Medulla oblongata (tissue), 1 donor: ENCODE results near the gene SIAH3.
"Not testable (repeated sequence)": the region's sequence is repeated elsewhere in the genome, so short reads cannot be mapped to it uniquely, and the experiment has no call there.

Experiments used
- DNase-seq: peaks from one replicate; pipeline ENCODE4 v3.0.0-alpha.2; 2015; ENCODE audit errors: extremely low spot score

SIAH3 gene

DNA sequence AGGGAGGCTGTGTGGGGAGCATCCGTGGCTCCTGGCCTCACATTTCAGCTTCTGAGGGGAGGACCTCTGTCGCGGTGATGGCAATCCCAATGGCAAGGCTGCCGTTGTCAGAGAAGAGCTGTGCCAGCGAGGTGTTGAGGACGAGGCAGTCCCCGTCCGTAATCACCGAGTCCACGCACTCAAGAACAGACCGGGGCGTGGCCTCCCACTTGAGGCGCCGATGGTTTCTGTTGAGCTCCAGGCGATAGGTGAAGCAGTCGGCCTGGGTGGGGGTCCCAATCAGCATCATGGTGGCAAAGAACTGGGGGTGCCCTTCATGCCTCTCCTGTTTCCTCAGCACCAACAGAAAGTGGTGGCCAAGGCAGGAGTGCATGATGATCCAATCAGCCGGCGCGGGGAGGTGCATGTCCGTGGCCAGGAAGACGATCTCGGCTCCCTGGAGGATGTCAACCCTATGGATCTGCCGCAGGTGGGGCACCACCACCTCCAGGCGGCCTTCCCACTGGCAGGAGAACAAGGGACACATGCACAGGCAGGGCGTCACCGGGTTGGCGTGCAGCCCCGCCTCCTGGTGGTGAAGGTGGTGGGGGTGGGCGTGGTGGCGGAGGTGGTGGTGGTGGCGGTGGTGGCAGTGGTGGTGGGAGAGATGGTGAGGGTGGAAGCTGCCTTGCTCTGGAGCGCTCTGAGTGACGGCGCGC, 68.1 kb downstream of the SIAH3 start:
- no peak for DNase-seq

DNA sequence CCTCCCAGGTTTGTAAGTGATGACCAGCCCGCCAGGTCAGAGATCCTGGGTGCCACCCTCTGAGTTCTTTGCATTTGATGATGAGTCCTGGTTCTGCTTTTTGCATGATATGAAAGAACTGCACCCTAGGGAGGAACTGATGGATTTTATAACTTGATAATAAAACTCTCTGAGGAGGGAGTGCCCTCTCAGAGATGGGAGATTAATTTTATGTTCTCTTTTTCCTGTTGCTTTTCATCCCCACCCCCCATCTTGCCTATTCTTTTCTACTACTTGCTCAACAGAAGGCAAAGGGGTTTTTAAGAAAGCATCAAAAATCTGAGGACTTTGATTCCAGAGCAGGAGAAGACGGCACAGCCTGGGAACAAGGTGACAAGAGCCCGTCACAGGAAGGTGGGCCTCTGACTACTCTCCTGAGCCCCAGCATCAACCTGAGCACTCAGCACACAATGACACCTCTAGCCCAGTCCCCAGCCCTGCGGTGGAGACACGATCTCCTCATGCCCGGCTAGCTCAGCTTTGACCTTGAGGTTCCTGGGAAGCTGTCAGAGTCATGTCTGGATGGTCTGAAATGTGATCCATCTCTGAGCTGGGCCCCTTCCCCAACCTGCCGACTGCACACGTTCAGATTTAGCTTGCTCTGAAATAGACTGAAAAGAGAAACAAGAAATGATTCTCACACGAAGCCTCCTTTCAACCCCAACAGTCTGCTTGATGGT, 69.1 kb downstream of the SIAH3 start:
- DNase-seq = no peak

DNA sequence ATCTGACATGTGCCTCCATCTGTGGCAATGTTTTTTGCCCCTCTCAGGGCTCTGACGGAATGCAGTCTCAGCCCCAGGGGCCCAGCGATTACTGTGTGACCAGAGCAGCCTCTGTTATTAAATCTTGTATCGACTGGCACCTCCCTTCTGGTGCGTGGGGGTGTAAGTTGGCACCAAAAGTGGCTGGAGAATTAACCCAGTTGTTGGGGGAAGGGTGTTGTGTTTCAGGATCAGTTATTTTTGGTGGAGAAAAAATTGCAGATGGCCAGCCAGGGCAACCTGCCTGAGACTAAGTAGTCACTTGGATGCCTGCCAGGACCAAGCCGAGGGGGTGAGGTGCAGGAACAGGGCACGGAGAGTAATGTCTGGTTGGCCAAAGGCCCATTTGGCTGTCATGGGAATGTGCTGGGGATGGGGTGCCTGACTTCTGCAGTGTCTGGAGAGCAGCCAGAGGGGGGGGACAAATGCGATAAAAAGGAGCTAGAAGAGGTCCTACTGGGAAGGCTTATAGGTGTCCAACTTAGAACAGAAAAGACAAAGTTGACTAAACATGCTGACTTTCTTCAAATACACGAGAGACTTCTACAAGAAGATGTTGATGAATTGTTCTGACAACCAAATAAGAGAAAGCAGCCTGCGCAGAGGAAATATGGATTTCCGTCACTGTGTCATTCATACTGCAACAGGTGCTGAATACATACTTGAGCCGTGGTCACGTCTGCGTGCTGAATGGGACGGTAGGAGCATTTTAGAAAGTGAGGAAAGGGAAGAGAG, 69.8 kb downstream of the SIAH3 start:
- DNase-seq = no peak

DNA sequence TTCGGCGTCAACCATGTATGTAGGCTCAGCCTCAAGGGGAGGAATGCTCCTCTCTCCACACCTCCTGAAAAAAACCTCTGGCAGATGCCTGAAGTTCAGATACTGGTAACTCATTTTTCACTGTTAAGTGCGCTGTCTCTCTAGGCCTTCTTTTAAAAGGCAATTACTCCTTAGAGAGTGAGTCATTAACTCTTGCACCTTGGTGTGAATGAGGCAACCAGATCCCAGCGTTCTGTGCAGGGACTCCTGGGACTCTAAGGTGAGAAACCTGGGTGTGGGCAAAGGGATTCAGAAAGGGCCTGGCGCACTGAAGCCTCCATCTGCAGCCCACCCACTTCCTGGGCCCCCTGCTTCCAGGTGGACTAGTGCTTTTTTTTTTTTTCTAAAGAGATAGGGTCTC, 71.7 kb downstream of the SIAH3 start:
- DNase-seq = no peak

DNA sequence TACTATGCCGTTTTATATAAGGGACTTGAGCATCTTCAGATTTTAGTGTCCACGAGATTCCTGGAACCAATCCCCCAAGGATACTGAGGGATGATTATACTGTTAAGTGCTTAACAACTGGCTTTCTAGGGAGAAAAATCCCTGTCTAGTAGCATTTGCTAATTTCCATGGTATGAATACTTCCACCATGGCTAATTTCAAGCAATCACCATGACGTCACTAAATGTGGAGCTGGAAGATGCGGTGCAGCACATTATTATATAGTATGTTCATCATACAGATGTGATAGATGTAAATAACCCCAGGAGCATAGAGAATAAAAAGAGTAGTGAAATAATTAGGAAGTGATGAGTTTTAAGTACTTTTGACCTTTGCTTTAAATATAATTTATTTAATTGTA, 72.7 kb downstream of the SIAH3 start:
- no peak for DNase-seq

DNA sequence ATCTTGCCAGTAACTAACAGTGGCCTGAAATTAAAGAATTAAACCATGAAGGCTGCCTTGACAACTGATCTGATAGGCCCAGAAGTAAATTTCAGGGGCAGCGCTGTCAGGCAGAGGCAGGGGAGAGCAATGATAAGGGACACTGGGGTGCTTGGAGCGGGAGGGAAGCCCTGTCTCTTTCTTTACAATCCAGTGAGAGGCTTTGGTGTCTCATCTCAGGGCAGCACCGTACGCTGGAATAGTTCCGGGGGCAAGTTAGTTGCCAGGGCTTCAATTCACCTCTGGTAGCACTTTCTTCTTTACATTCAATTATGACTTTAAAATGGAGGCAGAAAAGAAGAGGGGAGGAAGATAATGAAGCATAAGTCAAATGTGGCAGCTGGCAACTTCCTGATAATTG, 74.8 kb downstream of the SIAH3 start:
- DNase-seq = no peak

DNA sequence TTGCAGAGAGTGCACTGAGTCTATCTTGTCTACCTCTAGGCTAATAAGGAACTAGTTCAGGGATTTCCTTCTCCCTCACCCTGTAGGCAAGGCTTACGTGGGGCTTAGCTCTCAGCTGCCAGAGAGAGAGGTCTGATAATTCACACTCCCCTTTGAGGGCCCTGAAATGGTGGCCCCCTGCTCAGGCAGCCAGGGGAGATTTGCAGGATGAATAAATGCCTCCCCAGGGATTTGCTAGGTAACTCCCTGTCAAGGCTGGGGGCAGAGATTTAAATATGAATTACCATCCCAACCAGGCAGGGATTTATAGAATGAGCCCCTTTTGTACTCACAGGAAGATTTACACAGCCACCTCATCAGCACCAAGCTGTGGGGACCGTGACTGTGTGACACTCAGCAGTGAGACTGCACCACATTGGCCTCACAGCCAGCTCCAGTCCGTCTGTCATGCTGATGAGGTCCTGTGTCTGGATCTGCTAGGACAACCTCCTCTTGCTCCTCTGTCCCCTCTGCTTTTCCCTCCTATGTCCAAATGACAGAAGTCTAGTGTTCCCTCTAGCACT, 76.1 kb downstream of the SIAH3 start:
- DNase-seq = no peak

DNA sequence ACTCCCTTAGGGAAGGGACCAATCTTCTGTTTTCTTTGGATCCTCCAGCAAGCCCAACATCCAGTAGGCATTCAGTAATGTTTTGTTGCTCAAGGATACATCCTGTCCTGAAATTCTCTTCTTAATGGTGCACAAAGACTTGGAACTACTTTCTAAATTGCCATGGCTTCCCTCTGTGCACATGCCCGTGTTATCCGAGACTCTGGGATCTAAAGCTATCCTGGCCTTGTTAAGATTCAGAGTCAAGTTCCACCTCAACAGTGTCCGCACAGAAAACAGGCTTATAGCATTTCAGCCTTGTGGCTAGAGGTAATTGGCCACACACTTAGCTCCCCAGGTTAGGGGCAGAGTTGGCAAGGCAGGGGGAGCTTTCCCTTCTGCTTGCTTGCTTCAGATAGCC, 77.6 kb downstream of the SIAH3 start:
- no peak for DNase-seq

DNA sequence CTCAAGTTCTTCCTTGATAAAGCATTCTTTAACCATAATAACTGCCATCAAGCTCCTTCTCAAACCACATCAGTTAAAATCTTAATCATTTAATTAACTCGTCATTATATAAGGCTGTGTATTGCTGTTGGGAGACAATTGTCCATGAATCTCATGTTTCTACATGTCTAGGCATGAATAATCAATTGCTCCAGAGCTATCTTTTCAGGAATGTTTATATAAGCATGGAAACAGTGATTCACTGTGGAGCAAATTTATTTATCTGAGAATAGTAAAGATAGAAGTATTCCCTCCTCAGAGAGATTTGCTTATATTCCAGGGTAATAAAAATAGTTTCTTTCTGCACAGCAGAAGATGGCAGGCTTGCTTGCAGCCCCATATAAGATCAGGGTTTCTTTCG, 78.3 kb downstream of the SIAH3 start:
- DNase-seq = no peak

DNA sequence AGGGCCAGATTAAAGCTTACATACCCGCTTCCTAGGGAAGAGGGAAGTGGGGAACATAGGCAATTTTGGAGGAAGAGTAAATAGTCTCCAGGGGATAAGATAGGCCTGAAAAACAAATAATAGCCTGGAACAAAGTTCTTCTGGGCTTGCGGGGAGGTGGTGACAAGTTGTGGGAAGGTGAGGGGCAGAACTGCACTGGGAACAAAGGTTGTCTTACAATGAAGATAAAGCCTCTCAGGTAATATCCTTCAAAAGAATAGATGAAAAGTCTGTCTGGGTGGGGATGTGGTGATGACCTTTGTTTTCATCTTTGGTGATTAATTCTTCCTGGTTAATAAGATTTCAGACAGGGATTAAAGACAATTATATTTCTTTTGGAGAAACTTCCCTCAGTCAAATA, 80.7 kb downstream of the SIAH3 start:
- DNase-seq = no peak

DNA sequence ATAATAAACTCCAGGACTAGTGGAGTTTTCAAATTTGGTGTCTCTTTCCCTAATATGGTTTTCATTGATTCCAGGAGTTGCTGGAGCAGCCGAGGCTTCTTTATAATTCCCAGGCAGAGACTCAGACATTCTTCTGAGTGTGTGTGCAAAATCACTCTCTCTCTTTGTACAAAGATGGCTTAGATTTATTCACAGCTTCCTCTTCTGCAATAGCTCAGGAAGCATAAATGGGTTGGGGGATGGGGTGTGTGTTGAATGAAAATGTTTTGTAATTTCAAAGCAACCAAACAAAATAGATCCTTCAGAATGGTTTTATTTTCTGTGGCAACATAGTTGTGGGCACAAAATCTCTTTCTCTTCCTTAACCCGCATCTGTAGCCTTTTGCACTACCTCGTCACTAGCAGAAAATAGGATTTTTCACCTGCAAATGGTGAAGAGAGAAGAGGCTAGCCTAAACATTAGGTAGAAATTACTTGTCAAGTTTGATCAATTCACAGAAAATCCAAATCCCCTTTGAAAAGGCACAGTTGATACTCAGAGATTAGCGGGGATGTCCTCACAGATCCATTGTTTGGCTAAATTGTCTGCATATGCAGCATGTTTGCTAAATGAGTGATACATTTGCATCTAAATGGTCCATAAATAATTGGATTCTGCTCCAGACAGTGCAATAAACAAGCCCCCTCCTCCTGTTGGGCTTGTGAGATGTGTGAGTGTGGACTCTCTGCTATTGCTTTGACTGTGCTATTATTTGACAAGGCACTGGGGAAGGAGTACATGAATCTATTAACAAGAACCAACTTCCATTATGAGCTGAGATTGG, 82.7 kb downstream of the SIAH3 start:
- no peak for DNase-seq

DNA sequence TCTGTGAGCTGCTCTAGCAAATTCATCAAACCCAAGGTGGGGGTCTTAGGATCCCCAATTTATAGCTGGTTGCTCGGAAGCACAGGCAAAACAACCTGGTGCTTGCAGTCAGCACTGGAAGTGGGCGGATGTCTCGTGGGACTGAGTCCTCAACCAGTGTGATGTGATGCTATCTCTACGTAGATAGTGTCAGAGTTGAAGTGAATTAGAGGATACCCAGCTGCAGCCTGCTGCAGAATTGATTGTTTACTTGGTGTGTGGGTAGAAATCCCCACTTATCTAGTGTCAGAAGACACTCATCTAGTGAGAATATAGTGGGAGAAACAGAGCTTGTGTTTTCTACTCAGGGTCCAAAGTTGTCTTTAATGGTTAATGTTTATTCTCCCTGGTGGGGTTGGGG, 86.1 kb downstream of the SIAH3 start:
- DNase-seq = no peak

DNA sequence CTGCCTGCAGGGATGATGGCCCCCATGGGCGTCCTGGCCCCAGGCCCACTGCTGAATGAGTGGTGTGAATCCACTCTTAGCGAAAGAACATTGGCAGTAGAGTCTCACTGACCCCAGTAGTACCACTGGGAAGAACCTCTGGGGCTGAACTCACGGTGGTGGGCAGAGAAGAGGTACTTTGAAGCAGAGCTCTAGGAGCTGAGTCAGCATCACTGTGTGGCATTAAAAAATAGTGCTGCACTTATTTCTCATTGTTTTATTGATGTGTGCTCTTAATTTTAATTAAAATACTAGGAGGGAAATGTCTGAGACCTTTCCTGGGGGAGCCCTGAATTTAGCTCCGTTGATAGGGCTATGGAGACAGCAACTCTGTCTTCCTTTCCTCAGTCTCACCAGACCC, 88.1 kb downstream of the SIAH3 start:
- no peak for DNase-seq

DNA sequence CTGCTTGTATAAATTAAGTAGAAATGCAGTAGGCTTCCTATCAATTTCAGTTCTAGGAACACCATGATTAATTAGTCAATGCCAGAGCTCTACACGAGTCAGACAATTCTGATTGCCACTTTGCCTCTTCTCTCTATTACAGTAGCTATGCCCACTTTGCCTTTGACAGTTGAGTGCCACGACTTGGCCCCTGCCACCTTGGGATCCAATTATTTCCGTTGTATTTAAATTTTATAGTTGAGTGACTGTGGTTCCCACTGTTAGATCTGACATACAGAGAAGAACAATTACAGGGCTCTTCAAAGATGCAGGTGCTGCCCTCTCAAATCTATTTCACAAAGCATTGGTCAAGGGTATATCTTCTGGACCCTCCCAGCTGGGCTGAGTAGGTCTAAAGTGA, 94.0 kb downstream of the SIAH3 start:
- not testable (repeated sequence) for DNase-seq

DNA sequence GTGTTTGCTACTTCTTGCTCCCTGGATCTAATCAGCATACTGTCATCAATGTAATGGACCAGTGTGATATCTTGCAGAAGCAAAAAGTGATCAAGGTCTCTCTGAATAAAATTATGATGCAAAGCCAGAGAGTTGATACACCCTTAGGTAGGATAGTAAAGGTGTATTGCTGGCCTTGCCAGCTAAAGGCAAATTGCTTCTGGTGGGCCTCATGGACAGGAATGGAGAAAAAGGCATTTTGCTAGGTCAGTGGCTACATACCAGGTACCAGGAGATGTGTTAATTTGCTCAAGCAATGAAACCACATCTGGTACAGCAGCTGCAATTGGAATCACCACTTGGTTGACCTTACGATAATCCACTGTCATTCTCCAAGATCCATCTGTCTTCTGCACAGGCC, 95.1 kb downstream of the SIAH3 start:
- not testable (repeated sequence) for DNase-seq

DNA sequence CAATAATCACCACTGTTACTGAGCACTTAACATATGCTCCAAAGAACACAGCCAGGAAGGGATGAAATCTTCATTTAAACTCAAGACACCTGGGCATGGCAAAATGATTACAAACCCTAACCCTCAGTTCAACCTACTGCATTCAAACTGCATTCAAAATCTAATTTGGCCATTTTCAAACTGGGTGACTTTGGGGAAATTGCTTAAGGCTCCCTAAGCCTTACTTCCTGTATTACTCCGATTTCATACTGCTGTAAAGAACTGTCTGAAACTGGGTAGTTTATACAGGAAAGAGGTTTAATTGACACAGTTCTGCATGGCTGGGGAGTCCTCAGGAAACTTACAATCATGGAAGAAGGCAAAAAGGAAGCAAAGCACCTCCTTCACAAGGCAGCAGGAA, 99.0 kb downstream of the SIAH3 start:
- no peak for DNase-seq

DNA sequence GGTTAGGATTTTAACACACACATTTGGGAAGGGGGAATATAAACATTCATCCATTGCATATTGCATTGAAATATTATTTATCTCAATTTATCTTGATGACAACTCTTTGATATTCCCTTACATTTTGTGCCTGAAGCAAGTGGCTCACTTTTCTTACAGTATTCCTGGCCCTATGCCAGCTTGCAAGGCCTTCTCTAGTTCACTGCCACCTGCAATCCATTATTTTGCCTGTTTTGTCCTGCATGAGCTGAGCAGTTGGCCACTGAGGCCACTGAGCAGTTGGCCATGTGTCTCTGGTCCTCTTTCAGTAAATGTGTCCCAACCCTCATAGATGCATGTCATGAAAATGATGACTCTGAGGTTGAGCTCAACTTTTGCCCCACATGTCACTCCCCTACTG, 99.7 kb downstream of the SIAH3 start:
- DNase-seq = no peak

DNA sequence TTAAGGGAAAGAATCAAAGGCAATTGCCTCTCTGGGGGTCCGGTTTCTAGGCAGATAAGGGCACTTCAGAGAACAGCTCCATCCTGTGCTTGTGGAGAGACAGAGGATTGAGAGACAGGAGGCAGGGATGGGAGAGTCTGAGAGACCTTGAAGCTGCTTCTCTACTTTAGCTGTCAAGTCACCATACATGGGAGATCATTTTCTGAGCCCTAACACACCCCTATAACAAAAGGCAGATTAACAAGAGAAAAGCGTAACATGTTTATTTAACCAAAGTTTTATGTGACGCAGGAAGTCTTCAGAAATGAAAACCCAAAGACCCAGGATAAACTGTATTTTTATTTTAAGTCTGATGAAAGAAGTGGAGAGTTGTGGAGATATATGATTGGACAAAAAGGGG, 101.0 kb downstream of the SIAH3 start:
- no peak for DNase-seq

DNA sequence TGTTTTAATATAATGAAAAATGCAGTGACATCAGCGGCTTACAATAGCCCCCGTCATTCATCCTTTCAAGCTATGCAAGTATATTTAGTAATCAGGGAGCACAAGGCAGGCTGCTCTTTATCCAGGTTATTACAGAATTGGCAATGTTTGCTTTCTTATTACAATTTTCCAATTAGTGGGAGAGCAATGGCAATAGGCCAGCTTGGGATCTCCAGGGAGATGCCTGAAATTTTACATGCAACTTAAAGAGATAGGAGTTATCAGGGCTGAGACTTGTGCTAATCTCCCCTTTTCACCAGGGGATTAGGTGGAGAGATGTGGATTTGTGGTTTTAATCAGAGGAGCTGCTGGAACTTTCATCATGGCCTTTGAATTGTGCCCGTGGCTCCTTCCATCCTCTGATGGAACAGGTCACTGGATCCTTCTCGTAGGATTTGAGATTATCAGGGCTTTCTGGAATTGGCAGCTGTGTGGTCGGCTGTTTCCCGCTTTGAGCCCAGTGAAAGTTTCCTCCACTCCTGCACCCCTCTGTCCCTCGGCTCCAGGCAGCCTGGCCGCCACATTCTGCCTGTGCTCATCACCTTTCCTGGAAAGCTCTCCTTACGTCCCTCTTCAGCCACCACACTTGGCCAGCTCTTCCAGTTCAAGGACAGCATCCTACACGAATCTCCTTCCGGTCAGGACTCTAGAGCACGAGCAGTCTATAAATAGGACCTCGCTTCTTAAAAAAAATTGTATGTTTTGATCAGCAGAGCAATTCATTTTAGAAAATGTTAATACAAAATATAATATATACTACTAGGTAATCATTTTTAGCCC, 102.4 kb downstream of the SIAH3 start:
- no peak for DNase-seq

DNA sequence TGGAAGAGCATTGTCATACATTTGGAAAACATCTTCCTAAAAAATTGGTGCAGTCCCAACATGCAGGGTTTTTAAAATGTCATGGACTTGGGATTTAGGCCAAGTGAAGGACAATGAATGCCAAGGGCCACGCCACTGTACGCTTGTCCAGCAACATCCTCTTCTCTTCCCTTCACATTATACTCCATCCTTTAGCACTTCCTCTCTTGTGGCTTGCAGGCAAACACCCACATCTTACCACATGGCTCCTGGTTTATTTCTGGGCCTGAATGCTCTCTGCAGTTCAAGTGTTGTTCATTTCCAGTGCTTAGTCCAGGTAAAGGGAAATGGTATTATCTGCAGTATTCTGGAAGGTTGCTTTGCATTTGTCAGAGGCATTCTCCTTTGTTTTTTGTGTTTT, 104.5 kb downstream of the SIAH3 start:
- peak; percentile 41 for DNase-seq

DNA sequence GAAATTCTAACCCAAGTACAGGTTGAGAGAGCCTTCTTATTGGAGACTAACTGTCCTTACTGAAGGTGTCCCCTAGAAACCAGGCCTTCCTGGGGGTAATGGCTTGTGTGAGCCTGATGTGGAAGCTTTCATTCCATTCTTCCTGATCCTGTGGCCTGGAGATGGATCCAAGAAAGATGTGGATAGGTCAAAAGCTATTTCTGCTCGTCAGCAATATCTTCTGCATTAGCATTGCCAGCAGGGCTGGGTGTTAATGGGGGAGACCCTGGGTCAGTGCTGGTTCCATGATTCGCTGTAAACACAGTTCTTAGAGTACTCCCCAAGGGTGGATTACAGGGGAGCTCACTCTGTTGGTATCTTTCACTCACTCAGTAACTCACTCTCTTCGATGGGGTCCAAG, 106.6 kb downstream of the SIAH3 start:
- no peak for DNase-seq
